Renal cortex interstitium (tissue), 11 donors: ENCODE results near the gene PAX9. TPM values are rescaled to one million over a fixed set of nuclear protein-coding genes. Genes with fewer than 3 reads are reported as not detected.

Source experiments
- DNase-seq, 11 donors: peaks; one replicate each; pipeline ENCODE4 v3.0.0-alpha.2; 2013; ENCODE audit warnings: low read depth in 9 of 11, low spot score in 4 of 11; ENCODE audit errors: extremely low read depth in 1 of 11
- polyA plus RNA-seq, 3 donors: library from polyadenylated mRNA; unstranded; fragments of 120-200 nt; gene quantifications; one replicate each; pipeline ENCODE4 v1.2.1, GENCODE V29; 2013; ENCODE audit not compliant: insufficient read length in 3 of 3

PAX9 gene
- polyA plus RNA-seq, 3 donors: 0.24 to 0.37 (median 0.27) TPM

- DNase-seq: no peak
Observed at GRCh38 chr14:36654794-36655381, 6.8 kb upstream of the PAX9 start.

- no peak for DNase-seq
Observed at GRCh38 chr14:36655571-36655962, 6.1 kb upstream of the PAX9 start.

- peak in 1 of 11 donors; percentile 54 for DNase-seq
Observed at GRCh38 chr14:36655963-36656686, 5.5 kb upstream of the PAX9 start.

- no peak for DNase-seq
Observed at GRCh38 chr14:36656687-36657398, 4.8 kb upstream of the PAX9 start.

GRCh38 chr14:36657399-36658122 is 4.1 kb upstream of the PAX9 start:
- DNase-seq: no peak

GRCh38 chr14:36658123-36659009 is 3.3 kb upstream of the PAX9 start:
- no peak for DNase-seq

- DNase-seq: no peak
Observed at GRCh38 chr14:36659010-36659821, 2.4 kb upstream of the PAX9 start.

GRCh38 chr14:36659822-36660735 is 1.6 kb upstream of the PAX9 start:
- DNase-seq: no peak

GRCh38 chr14:36660736-36661505 is 739 bp upstream of the PAX9 start:
- DNase-seq: no peak

GRCh38 chr14:36662258-36662542 is 540 bp downstream of the PAX9 start:
- DNase-seq: no peak

- no peak for DNase-seq
Observed at GRCh38 chr14:36662543-36663403, 1.1 kb downstream of the PAX9 start.

- no peak for DNase-seq
Observed at GRCh38 chr14:36663404-36664321, 2.0 kb downstream of the PAX9 start.

- DNase-seq: no peak
Observed at GRCh38 chr14:36664322-36665193, 2.9 kb downstream of the PAX9 start.
